PC-9 (cell line): Measurements from ENCODE around the gene TANGO2. TPM values are rescaled to one million over a fixed set of nuclear protein-coding genes. Genes with fewer than 3 reads are reported as not detected.

Experiments
- BruUV-seq: library from RNA; stranded (reverse); fragments of 400-500 nt; replicated peaks from 2 replicates; lab custom pipeline; 2021; lab: Mats Ljungman, UMichigan
- CTCF ChIA-PET: fragments of 300-600 bp; sonication (Branson Sonifier 250); formaldehyde crosslinking; loops from one replicate; lab custom pipeline; 2022; ENCODE audit warnings: antibody characterized with exemption; lab: Charles Lee
- POLR2A ChIA-PET: fragments of 300-600 bp; sonication (Branson Sonifier 250); formaldehyde crosslinking; loops from one replicate; lab custom pipeline; 2022; ENCODE audit warnings: antibody characterized with exemption; ENCODE audit not compliant: unreplicated experiment; lab: Charles Lee
- DNase-seq, 2 experiments: peaks; one replicate each; pipeline versions ENCODE4 v3.0.0 to v3.0.0-alpha.2; 2015 to 2022; ENCODE audit warnings: mixed read lengths in 1 of 2
- H2AFZ ChIP-seq: fragments of 200-600 bp; sonication (generic); 2 replicates; pipeline ENCODE4 v1.8.1; 2017; ENCODE audit warnings: antibody characterized with exemption
- H3F3A ChIP-seq: fragments of 200-600 bp; sonication (generic); 2 replicates; pipeline ENCODE4 v1.8.1; 2017; ENCODE audit warnings: antibody characterized with exemption, mild to moderate bottlenecking, low read depth; ENCODE audit not compliant: insufficient read depth
- H3K27ac ChIP-seq: fragments of 200-600 bp; sonication (generic); 2 replicates; pipeline ENCODE4 v1.6.1; 2016; ENCODE audit warnings: mixed run types
- H3K27me3 ChIP-seq: fragments of 200-600 bp; sonication (generic); 2 replicates; pipeline ENCODE4 v1.6.1; 2016; ENCODE audit warnings: low read depth, mixed run types; ENCODE audit not compliant: insufficient read depth
- H3K36me3 ChIP-seq: fragments of 200-600 bp; sonication (generic); 2 replicates; pipeline ENCODE4 v1.6.1; 2016; ENCODE audit warnings: low read depth, mixed run types
- H3K4me1 ChIP-seq: fragments of 200-600 bp; sonication (generic); replicated peaks from 2 replicates; pipeline ENCODE4 v1.6.1; 2016; ENCODE audit warnings: mixed run types; ENCODE audit not compliant: insufficient read depth
- H3K4me2 ChIP-seq: fragments of 200-600 bp; sonication (generic); 2 replicates; pipeline ENCODE4 v1.6.1; 2017; ENCODE audit warnings: mixed run types
- H3K4me3 ChIP-seq: fragments of 200-600 bp; sonication (generic); 2 replicates; pipeline ENCODE4 v1.6.1; 2016; ENCODE audit warnings: mixed run types
- H3K79me2 ChIP-seq: fragments of 200-600 bp; sonication (generic); 2 replicates; pipeline ENCODE4 v1.6.1; 2017; ENCODE audit warnings: low read depth, mixed run types
- H3K9me2 ChIP-seq: fragments of 200-600 bp; sonication (generic); 2 replicates; pipeline ENCODE4 v1.8.1; 2017; ENCODE audit warnings: mild to moderate bottlenecking; ENCODE audit not compliant: insufficient read depth
- H3K9me3 ChIP-seq: fragments of 200-600 bp; sonication (generic); 2 replicates; pipeline ENCODE4 v1.8.1; 2016; ENCODE audit warnings: low read depth; ENCODE audit not compliant: insufficient read depth
- H4K20me1 ChIP-seq: fragments of 200-600 bp; sonication (generic); 2 replicates; pipeline ENCODE4 v1.8.1; 2017; ENCODE audit not compliant: insufficient read depth
- EZH2 ChIP-seq: fragments of 200-600 bp; sonication (generic); IDR thresholded peaks from 2 replicates; pipeline ENCODE4 v1.8.0; 2017; ENCODE audit warnings: antibody characterized with exemption, low read depth
- intact Hi-C: fragments of 100-400 bp; cut with micrococcal nuclease; formaldehyde crosslinking; loops from one replicate; pipeline ENCODE4 v1.10.0; 2022; ENCODE audit not compliant: unreplicated experiment
- total RNA-seq: library from RNA; stranded (reverse); gene quantifications from 2 replicates; pipeline ENCODE4 v1.2.3, GENCODE V29; 2021
- TF ChIP-seq, protein P1 (sequence below): fragments of 200-600 bp; sonication (generic); conservative IDR thresholded peaks from 2 replicates; pipeline ENCODE4 v1.6.1; 2017; ENCODE audit warnings: mixed run types, antibody characterized with exemption, mild to moderate bottlenecking, moderate library complexity

Gene TANGO2
- total RNA-seq, 1 experiment from 2014 or later = 22.4 TPM

GRCh38 chr22:20044495-20045151, 23.7 kb downstream of the TANGO2 start:
- H3K4me3 ChIP-seq = no peak overlapping the region
- DNase-seq = no peak
- intact Hi-C loops = no loop called here
- H3K36me3 ChIP-seq = no peaks in the 10 kb centered on the region
- no peaks in the 10 kb centered on the region for H3K9me3 ChIP-seq
- no peaks in the 10 kb centered on the region for H3F3A ChIP-seq
- H4K20me1 ChIP-seq = no peaks in the 10 kb centered on the region
- BruUV-seq = no TSS peak
- TF ChIP-seq, protein P1, sequence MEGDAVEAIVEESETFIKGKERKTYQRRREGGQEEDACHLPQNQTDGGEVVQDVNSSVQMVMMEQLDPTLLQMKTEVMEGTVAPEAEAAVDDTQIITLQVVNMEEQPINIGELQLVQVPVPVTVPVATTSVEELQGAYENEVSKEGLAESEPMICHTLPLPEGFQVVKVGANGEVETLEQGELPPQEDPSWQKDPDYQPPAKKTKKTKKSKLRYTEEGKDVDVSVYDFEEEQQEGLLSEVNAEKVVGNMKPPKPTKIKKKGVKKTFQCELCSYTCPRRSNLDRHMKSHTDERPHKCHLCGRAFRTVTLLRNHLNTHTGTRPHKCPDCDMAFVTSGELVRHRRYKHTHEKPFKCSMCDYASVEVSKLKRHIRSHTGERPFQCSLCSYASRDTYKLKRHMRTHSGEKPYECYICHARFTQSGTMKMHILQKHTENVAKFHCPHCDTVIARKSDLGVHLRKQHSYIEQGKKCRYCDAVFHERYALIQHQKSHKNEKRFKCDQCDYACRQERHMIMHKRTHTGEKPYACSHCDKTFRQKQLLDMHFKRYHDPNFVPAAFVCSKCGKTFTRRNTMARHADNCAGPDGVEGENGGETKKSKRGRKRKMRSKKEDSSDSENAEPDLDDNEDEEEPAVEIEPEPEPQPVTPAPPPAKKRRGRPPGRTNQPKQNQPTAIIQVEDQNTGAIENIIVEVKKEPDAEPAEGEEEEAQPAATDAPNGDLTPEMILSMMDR = no peak
- no peak for TF ChIP-seq EZH2
- H3K4me1 ChIP-seq = no peaks in the 10 kb centered on the region
- H3K27me3 ChIP-seq = no peaks in the 10 kb centered on the region
- H3K27ac ChIP-seq = no peak overlapping the region
- H2AFZ ChIP-seq = no peak overlapping the region
- no peak overlapping the region for H3K4me2 ChIP-seq
- POLR2A ChIA-PET = no interaction called here
- no peaks in the 10 kb centered on the region for H3K79me2 ChIP-seq
- CTCF ChIA-PET = no interaction called here
- no peaks in the 10 kb centered on the region for H3K9me2 ChIP-seq

GRCh38 chr22:20046730-20047129, 25.8 kb downstream of the TANGO2 start:
- no peak overlapping the region for H3K27ac ChIP-seq
- CTCF ChIA-PET = no interaction called here
- H3K9me2 ChIP-seq = no peaks in the 10 kb centered on the region
- H3K36me3 ChIP-seq = no peaks in the 10 kb centered on the region
- no peaks in the 10 kb centered on the region for H3K4me1 ChIP-seq
- H2AFZ ChIP-seq = no peak overlapping the region
- no peaks in the 10 kb centered on the region for H3K27me3 ChIP-seq
- BruUV-seq = no TSS peak
- intact Hi-C loops = no loop called here
- POLR2A ChIA-PET = no interaction called here
- H3K79me2 ChIP-seq = no peaks in the 10 kb centered on the region
- H3K4me3 ChIP-seq = no peak overlapping the region
- no peaks in the 10 kb centered on the region for H3K9me3 ChIP-seq
- no peak for TF ChIP-seq EZH2
- TF ChIP-seq, protein P1 = no peak
- H4K20me1 ChIP-seq = no peaks in the 10 kb centered on the region
- H3K4me2 ChIP-seq = no peak overlapping the region
- H3F3A ChIP-seq = no peaks in the 10 kb centered on the region
- no peak for DNase-seq

DNA sequence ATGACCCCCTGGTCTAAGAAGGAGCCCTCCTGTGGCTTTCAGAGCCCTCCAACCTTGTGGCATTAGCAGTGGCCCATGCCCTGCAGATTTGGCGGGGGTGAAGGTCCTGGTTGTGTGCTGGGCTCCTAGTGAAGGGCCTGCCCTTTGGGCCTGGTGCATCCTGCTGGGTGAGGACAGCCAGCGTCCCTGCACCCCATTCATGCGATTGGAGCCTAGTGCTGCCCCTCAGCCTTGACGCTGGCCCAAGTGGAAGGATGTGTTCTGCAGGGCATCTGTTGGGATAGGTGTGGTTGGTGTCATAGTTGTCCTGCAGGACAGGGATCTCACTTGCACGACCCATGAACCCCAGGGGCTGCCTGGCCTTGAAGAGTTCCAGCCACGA, 31.0 kb downstream of the TANGO2 start:
- Histone ChIP-seq H3K36me3 (no peaks in the 10 kb centered on the region), H2AFZ (no peak overlapping the region), H3K9me2 (no peaks in the 10 kb centered on the region), H3K27ac (no peak overlapping the region), H3F3A (no peaks in the 10 kb centered on the region), H3K79me2 (no peaks in the 10 kb centered on the region), H4K20me1 (no peaks in the 10 kb centered on the region), H3K4me2 (no peak overlapping the region), H3K27me3 (no peaks in the 10 kb centered on the region), H3K9me3 (no peaks in the 10 kb centered on the region), H3K4me3 (no peak overlapping the region), H3K4me1 (no peaks in the 10 kb centered on the region)
- no TSS peak for BruUV-seq
- POLR2A ChIA-PET = no interaction called here
- DNase-seq = no peak
- intact Hi-C loops = no loop called here
- TF ChIP-seq EZH2 = no peak
- TF ChIP-seq, protein P1 = no peak
- CTCF ChIA-PET = no interaction called here
